ENCODE measurements around the gene RBFOX2. TPM values are rescaled to one million over a fixed set of nuclear protein-coding genes. Genes with fewer than 3 reads are reported as not detected.
"Not testable (repeated sequence)": the region's sequence is repeated elsewhere in the genome, so short reads cannot be mapped to it uniquely, and the experiment has no call there.

The RBFOX2 gene
- total and polyA plus RNA-seq, 11 donors: 31.0 to 102 (median 84.0) TPM

DNA sequence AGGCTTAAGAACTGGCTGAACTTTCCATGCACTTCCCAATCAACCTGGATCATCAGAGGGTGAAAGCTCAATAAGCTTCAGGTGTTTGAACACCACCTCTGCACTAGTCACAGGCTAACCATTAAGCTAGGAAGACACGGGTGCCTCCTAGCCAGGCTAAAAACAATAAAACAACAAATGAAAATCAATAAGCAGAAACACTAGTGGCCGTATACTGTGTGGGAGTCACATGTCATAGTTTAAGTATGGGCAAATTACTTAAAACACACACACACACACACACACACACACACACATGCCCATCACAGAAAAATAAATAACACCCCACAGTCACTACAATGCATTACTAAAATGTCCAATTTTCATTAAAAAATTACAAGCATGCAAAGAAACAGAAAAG is 225.7 kb downstream of the RBFOX2 start:
- TF ChIP-seq, protein P1, sequence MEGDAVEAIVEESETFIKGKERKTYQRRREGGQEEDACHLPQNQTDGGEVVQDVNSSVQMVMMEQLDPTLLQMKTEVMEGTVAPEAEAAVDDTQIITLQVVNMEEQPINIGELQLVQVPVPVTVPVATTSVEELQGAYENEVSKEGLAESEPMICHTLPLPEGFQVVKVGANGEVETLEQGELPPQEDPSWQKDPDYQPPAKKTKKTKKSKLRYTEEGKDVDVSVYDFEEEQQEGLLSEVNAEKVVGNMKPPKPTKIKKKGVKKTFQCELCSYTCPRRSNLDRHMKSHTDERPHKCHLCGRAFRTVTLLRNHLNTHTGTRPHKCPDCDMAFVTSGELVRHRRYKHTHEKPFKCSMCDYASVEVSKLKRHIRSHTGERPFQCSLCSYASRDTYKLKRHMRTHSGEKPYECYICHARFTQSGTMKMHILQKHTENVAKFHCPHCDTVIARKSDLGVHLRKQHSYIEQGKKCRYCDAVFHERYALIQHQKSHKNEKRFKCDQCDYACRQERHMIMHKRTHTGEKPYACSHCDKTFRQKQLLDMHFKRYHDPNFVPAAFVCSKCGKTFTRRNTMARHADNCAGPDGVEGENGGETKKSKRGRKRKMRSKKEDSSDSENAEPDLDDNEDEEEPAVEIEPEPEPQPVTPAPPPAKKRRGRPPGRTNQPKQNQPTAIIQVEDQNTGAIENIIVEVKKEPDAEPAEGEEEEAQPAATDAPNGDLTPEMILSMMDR (IDR thresholded peaks at IDR 0.05): no peak
- no peak for TF ChIP-seq POLR2A (IDR thresholded peaks at IDR 0.05)
- DNase-seq: no peak
- no peak for ATAC-seq
- H3K9me3 ChIP-seq: peaks cover 0 to 9% (median 0%) of the 10 kb centered on the region in 12 donors
- intact Hi-C loops (cut with DNase I): no loop called here
- H3K36me3 ChIP-seq: peaks cover 0 to 30% (median 0%) of the 10 kb centered on the region in 9 donors
- peaks cover 0 to 52% (median 11%) of the 10 kb centered on the region in 12 donors for H3K4me1 ChIP-seq
- no peaks in the 10 kb centered on the region for H3K27me3 ChIP-seq
- H3K27ac ChIP-seq: no peak overlapping the region
- no peak overlapping the region for H3K4me3 ChIP-seq
- WGBS, 4 donors: 80 to 91% (median 85%) methylated on average over 2 of the region's 2 CpGs

DNA sequence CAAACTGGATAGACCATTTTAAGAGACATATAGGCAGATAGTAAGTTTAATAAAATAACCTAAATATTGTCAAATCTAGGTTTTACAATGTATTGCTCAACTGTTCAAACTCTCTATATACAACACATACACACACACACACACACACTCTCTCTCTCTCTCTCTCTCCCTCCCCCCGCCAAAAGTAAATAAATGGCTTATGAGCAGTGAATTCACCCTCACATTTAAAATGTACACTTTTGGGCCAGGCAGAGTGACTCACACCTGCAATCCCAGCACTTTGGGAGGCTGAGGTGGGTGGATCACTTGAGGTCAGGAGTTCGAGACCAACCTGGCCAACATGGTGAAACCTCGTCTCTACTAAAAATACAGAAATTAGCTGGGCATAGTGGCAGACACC is 227.3 kb downstream of the RBFOX2 start:
- H3K9me3 ChIP-seq; H3K27ac ChIP-seq; H3K27me3 ChIP-seq; intact Hi-C loops (cut with DNase I); ATAC-seq; DNase-seq; H3K4me3 ChIP-seq: not testable (repeated sequence)
- H3K36me3 ChIP-seq: peaks cover 0 to 21% (median 0%) of the 10 kb centered on the region in 9 donors
- H3K4me1 ChIP-seq: peaks cover 0 to 56% (median 11%) of the 10 kb centered on the region in 12 donors
- WGBS, 4 donors: 94 to 97% (median 96%) methylated on average over 3 of the region's 3 CpGs

DNA sequence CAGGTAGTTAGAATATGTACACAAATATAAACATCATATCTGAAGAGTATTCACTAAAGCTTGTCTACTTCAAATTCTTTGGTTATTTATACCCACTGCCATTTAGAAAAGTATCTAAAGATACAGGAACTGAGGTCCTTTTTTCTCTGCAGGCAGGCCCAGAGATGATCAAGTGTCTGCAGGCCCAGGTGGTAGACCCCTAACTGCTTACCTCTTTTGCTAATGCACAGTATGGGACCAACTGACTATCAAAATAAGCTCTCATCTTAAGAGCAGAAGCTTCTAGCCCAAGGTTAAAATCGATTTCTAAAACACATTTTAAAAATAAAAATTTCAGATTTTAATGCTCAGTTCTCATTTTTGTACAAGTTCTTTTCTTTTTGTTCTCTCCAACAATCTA is 229.5 kb downstream of the RBFOX2 start:
- WGBS, 4 donors: 86 to 100% (median 89%) methylated on average over 1 of the region's 1 CpG
- peaks cover 0 to 47% (median 8%) of the 10 kb centered on the region in 12 donors for H3K4me1 ChIP-seq

DNA sequence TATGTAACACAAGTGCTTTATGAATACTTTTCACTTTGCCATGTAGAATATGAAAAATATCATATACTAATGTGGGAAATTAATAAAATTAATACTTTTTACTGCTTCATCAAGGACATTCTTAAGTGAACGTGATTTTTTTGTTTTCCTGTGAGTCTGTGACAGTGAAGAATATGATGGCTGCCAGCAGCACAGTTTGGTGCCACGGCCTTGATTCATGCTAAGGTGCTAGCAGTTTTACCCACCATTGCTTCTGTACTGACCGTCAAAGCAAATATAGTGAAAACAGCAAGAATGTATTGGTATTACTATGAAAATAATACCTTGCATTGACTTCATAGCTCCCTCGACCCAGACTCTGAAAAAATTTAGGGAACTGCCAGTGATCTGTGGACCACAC is 231.2 kb downstream of the RBFOX2 start:
- H3K27me3 ChIP-seq: no peaks in the 10 kb centered on the region
- no peak for DNase-seq
- peaks cover 0 to 47% (median 12%) of the 10 kb centered on the region in 12 donors for H3K4me1 ChIP-seq
- TF ChIP-seq, protein P1 (IDR thresholded peaks at IDR 0.05): no peak
- no peak for TF ChIP-seq POLR2A (IDR thresholded peaks at IDR 0.05)
- intact Hi-C loops (cut with DNase I): no loop called here
- WGBS, 4 donors: 73 to 83% (median 79%) methylated on average over 4 of the region's 4 CpGs
- no peaks in the 10 kb centered on the region for H3K36me3 ChIP-seq
- no peak overlapping the region for H3K4me3 ChIP-seq
- ATAC-seq: no peak
- no peak overlapping the region for H3K27ac ChIP-seq
- H3K9me3 ChIP-seq: no peaks in the 10 kb centered on the region

More for the DNA sequence above, 229.5 kb downstream of the RBFOX2 start:
- H3K36me3 ChIP-seq: peaks cover 0 to 3% (median 0%) of the 10 kb centered on the region in 9 donors
- DNase-seq (no peak), ATAC-seq (no peak)
- no peak overlapping the region for H3K4me3 ChIP-seq
- no peak overlapping the region for H3K27ac ChIP-seq
- TF ChIP-seq, protein P1 (IDR thresholded peaks at IDR 0.05): no peak
- no peak for TF ChIP-seq POLR2A (IDR thresholded peaks at IDR 0.05)
- intact Hi-C loops (cut with DNase I): no loop called here
- no peaks in the 10 kb centered on the region for H3K27me3 ChIP-seq
- H3K9me3 ChIP-seq: peaks cover 0 to 3% (median 0%) of the 10 kb centered on the region in 12 donors

DNA sequence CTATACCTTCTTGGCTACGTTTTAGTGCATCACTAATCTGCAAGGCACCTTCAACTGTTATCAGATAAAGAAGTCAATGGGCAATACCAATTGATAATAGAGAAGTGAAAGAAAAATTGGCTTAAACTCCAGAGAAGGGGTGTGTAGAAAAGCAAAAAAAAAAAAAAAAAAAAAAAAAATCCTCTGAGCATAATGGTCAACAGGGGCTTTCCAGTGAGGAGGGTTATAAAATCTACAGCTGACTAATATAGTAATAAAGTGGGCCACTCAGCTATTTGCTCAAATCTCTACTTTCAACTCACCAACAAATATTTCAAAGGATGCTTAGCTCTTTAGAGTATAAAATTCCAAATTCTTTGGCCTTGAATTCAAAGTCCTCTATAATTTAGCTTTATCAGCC is 233.1 kb downstream of the RBFOX2 start:
- TF ChIP-seq, protein P1 (IDR thresholded peaks at IDR 0.05): no peak
- TF ChIP-seq POLR2A (IDR thresholded peaks at IDR 0.05): no peak
- ATAC-seq: no peak
- H3K36me3 ChIP-seq: no peaks in the 10 kb centered on the region
- no peak for DNase-seq
- no peak overlapping the region for H3K27ac ChIP-seq
- H3K9me3 ChIP-seq: no peaks in the 10 kb centered on the region
- 75 to 90% (median 81%) methylated on average over 1 of the region's 1 CpG for WGBS, 4 donors
- no peak overlapping the region for H3K4me3 ChIP-seq
- H3K4me1 ChIP-seq: peaks cover 0 to 32% (median 7%) of the 10 kb centered on the region in 12 donors
- no peaks in the 10 kb centered on the region for H3K27me3 ChIP-seq
- intact Hi-C loops (cut with DNase I): no loop called here
